ENCODE measurements around the gene C1GALT1C1L. TPM values are rescaled to one million over a fixed set of nuclear protein-coding genes. Genes with fewer than 3 reads are reported as not detected.
"Not testable (repeated sequence)": the region's sequence is repeated elsewhere in the genome, so short reads cannot be mapped to it uniquely, and the experiment has no call there.

Gene C1GALT1C1L
- total RNA-seq, 1 donor, result 0.27 TPM

DNA sequence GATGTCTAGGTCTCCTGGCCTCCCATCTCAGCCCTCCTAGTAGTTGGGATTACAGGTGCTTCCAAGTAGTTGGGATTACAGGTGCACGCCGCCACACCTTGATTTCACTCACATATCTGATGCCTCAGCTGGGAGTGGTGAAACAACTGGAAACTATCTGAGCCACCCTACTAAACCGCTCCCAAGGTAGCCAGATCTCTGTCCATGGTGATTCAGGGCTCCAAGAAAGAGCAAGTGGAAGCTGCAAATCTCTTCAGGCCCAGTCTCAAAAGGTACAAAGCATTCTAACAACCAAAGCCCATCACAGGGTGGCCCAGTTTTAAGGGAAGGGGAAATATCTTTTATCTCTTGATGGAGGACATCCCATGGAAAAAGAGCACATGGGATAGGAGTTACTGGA lies 19.0 kb downstream of the C1GALT1C1L start:
- DNase-seq (ENCODE audit: low read depth in 2 of 3, low spot score in 2 of 3), result no peak

DNA sequence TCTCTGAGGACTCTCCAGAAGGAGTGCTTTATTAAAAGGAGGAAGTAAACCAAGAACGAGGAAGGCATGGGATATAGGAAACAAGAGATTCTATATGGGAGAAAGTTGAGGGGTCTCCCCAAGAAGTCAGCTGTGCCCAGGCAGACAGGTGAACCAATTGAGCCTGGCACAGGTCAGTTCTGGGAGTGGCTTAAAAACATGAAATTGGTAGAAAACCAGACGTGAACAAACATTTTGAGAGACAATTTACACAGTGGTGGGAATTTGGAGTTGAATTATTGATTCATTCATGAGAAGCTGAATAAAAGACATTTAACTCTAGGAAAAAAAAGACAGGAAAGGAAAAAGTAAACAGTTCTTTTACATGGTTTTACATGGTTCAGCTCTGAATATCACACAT lies 22.7 kb downstream of the C1GALT1C1L start:
- no peak for DNase-seq (ENCODE audit: low read depth in 2 of 3, low spot score in 2 of 3)

DNA sequence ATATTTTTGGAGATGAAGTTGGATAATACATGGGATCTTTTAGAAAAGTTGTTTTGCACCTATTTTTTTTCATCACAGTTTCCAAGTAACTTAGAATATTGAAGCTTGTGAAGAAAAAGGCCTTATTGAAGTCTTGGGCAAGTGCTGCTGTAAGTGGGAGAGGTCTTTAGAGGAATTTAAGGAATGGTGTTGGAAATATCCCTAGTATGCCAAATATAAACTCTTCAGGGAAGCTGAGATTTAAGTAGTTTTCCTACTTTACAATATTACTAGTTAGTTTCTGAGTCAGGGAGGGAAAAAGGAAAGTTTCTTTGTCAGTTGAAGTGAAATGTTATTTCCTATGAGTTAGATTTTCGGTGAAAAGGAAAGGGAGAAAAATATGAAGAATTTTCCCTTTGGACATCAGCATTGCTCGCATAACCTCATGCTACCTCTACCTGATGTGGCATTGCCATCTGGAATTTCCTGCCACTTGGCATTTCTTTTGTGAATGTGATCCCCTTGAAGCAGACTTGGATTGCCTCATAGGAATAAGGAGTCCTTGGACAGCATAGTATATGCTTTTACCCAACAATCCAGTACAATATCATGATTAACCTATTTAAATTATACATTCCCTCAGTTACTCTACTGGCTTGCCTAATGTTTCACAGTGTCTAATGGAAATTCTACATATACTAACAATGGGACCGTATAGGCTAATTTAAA lies 27.1 kb downstream of the C1GALT1C1L start:
- DNase-seq (ENCODE audit: low read depth in 2 of 3, low spot score in 2 of 3), result no peak

DNA sequence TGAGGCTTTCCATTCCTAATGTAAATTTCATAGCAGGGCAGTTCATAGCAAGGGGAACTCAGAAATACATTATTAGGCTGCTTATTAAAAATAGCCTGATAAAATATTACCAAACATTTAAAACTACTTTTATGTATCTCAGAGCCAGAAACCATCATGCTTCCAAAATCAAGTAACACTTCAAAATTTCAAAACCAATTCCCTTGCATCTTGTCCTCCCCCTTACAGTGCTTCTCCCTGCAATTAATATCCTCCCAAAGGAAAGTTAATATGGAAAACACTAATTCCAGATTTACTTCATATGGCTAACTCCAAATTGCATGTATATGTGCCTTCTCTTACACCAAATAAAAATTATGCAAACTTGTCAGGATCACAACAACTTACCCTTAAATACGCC lies 32.5 kb downstream of the C1GALT1C1L start:
- DNase-seq (ENCODE audit: low read depth in 2 of 3, low spot score in 2 of 3), result no peak

DNA sequence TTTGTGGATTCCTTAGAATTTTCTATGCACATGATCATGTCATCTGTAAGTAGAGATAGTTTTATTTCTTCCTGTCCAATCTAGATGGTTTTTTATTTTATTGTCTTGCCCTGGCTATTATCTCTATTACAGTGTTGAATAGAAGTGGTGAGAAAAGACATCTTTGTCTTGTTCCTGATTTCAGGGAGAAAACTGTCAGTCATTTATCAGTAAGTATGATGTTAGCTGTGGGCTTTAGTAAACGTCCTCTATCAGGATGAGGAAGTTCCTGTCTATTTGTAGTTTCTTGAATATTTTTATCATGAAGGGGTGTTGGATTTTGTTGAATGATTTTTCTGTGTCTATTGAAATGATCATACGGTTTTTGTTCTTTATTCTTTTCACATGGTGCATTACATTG lies 33.9 kb downstream of the C1GALT1C1L start:
- peak in 1 of 3 donors; percentile 4 for DNase-seq (ENCODE audit: low read depth in 2 of 3, low spot score in 2 of 3)

DNA sequence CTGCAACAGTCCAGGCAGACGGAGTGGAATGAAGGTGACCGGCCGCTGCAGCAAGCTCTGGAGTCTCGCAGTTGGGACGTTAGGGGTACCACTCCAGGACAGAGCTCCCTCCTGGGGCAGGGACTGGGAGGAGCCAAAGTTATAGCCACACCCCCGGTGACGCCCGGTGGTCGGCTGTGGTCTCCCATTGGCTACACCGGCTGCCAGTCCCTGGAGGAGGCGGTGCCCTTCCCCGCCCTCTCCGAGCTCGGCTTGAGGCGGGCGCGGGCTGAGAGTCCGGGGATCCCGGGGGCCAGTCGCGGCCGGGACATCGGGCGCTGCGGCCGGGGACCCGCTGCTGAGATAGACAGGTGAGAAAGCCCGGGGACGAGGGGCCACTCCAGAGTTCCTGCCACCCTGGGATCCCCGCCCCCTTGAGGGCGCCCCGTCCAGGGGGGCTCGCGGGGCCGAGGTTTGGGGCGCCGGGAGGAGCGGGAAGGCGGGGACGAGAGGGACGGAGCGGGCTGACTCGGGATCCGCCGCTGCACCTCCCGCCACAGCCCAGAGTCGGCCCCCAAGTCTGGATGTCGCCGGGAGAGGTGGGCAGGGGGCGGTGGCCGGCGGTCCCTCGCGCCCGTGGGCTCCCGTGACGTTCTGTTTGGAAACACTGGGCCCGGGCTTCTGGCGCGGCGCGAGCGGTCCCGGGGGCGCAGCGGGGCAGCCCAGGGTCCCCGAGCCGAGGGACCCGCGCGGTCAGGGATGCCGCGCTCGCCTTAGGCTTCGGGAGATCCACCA lies 39.0 kb downstream of the C1GALT1C1L start, which contains the start of gene PLEKHH2:
PLEKHH2 (plus strand) TSS at position 231 of the 774 bp plus-strand sequence. CDS start 7,414 bp downstream, outside the sequence.
- peak; percentile 58 to 85 (median 81) for DNase-seq (ENCODE audit: low read depth in 2 of 3, low spot score in 2 of 3)

DNA sequence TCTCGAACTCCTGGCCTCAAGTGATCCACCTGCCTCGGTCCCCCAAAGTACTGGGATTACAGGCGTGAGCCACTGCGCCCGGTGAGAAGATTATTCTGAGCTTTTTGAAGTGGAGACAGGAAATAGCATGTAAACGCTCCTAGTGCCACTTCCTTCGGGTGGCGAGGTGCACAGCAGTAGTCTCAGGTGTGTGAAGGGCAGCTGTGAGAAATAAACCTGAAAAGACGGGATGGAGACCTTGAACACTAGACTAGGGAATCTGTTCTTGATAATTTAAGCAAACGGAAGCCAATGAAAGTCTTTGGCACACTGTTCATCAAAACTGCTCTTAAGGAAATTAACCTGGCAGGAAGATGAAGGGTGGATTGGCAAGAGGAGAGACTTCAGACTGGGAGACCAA lies 39.6 kb downstream of the C1GALT1C1L start:
- peak in 1 of 3 donors; percentile 33 for DNase-seq (ENCODE audit: low read depth in 2 of 3, low spot score in 2 of 3)

DNA sequence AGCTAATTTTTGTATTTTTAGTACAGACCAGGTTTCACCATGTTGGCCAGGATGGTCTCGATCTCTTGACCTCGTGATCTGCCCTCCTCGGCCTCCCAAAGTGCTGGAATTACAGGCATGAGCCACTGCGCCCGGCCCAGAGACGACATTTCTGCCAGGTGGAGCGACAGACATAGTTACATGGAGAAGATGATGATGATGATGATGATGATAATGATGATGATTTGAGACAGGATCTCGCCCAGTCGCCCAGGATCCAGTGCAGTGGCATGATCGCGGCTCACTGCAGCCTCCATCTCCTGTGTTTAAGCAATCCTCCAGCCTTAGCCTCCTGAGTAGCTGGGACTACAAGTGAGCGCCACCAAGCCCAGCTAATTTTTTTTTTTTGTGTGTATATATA lies 40.1 kb downstream of the C1GALT1C1L start:
- not testable (repeated sequence) for DNase-seq (ENCODE audit: low read depth in 2 of 3, low spot score in 2 of 3)

DNA sequence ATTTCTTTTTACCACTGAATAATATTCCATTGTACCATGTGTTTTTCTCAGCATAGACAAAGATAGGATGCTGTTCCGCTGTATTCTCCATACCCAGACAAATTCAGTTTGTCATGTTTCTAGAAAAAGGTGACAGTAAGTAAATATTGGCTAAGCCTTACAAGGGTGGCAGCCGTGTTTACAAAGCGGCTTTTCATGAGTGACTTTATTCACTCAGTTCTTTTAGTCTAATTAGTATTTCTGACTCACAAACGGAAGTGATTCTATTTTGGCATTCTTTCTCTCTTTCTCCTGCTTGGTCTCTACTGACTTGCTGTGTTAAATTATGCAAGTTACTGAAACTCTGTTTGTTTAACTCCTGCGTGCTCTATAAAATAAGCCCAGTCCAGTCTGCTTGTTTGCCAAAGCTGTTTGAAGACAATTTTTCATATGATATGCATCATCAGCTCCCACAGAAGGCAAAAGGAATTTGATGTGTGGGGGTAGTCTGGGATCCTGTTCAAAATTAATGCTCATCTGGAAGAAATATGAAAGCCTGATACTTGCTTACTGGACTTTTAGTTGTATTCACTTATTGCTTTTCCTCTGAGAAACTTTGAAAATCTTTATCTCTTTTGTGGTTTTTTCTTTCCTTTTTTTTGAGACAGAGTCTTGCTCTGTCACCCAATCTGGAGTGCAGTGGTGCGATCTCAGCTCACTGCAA lies 41.5 kb downstream of the C1GALT1C1L start:
- no peak for DNase-seq (ENCODE audit: low read depth in 2 of 3, low spot score in 2 of 3)

DNA sequence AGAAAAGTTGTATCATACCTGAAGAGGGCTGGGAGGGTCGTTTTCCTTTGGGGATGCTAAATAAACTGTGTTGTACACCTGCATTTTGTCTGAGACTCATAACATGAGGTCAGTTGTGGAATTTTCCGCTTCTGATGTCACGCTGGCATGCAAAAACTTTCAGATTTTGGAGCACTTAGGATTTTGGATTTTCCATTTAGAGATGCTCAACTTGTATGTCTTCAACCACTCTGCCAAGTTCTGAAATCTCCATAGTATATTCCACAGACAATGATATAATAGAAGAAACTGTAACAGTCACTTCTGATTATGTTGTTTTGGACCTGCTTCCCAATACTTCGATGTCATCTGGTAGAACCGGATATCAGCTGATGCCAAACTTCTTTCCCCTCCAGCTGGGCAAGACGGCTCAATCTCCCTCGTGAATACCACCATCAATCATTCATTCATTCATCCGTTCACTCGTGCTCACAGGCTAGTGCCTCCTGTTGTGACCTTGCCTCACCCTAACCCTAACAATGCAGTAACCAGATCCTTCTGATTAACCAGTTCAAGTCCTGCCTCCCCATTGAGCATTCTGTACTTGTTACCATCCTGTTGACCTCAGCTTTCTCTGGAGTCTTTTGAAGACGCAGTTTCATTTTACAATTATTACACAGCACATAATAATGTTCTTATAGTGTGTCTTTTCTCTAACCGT lies 44.5 kb downstream of the C1GALT1C1L start:
- DNase-seq (ENCODE audit: low read depth in 2 of 3, low spot score in 2 of 3), result no peak

Other genes starting within 250 kb of the C1GALT1C1L start
- 40.7 TPM for gene THADA, start 80.4 kb downstream of the C1GALT1C1L start, total RNA-seq
- under 0.01 TPM for gene PLEKHH2, start 39.2 kb downstream of the C1GALT1C1L start, total RNA-seq
- 4.6 TPM for gene DYNC2LI1, start 97.6 kb upstream of the C1GALT1C1L start, total RNA-seq
- gene ABCG5, start 162.4 kb upstream of the C1GALT1C1L start, total RNA-seq, result under 0.01 TPM
- gene ABCG8, start 162.5 kb upstream of the C1GALT1C1L start, total RNA-seq, result under 0.01 TPM